Endothelial cell of umbilical vein (primary cell): ENCODE results near the gene LDLRAD3. TPM values are rescaled to one million over a fixed set of nuclear protein-coding genes. Genes with fewer than 3 reads are reported as not detected.

Source experiments
- BruUV-seq: library from RNA; stranded (reverse); fragments of 400-500 nt; replicated peaks from 2 replicates; lab custom pipeline; 2021; lab: Mats Ljungman, UMichigan
- CTCF ChIA-PET: fragments of 300-600, 350-600 bp; sonication (Branson Sonifier 250); formaldehyde crosslinking; loops from one replicate; lab custom pipeline; 2021; ENCODE audit warnings: antibody characterized with exemption, inconsistent platforms; lab: Charles Lee
- POLR2A ChIA-PET: fragments of 300-600, 350-600 bp; sonication (Branson Sonifier 250); formaldehyde crosslinking; loops from one replicate; lab custom pipeline; 2021; ENCODE audit warnings: antibody characterized with exemption, inconsistent platforms; lab: Charles Lee
- DNase-seq: peaks from one replicate; pipeline ENCODE4 v3.0.0-alpha.2; 2011; ENCODE audit warnings: low read depth, low spot score
- FAIRE-seq: peaks from 2 replicates; lab custom pipeline; 2011; peaks lifted over from hg19 to GRCh38; lab: Jason Lieb, UNC
- H2AFZ ChIP-seq: 2 replicates; pipeline ENCODE4 v1.6.0; 2012; ENCODE audit warnings: low read depth, low read length, control low read depth, inconsistent platforms
- H3K27ac ChIP-seq: 2 replicates; pipeline ENCODE4 v1.5.1; 2011; ENCODE audit warnings: low read depth, mild to moderate bottlenecking, control low read depth, low read length, moderate library complexity; ENCODE audit not compliant: insufficient read depth
- H3K27me3 ChIP-seq, 2 experiments: 2 replicates each; pipeline versions ENCODE4 v1.6.0 to v1.6.1; 2011; ENCODE audit warnings: low read length in 2 of 2, mixed read lengths in 1 of 2; ENCODE audit not compliant: control insufficient read depth in 2 of 2, insufficient read depth in 2 of 2
- H3K36me3 ChIP-seq, 2 experiments: 2 replicates in 1 of 2; 3 replicates in 1 of 2; pipeline ENCODE4 v1.5.1; 2011; ENCODE audit warnings: low read length in 2 of 2, mild to moderate bottlenecking in 1 of 2, moderate library complexity in 1 of 2; ENCODE audit not compliant: control insufficient read depth in 2 of 2, insufficient read depth in 2 of 2; ENCODE audit errors: extremely low read depth in 1 of 2
- H3K4me1 ChIP-seq: 3 replicates; pipeline ENCODE4 v1.5.1; 2011; ENCODE audit warnings: mild to moderate bottlenecking, low read length; ENCODE audit not compliant: control insufficient read depth, insufficient read depth; ENCODE audit errors: extremely low read depth
- H3K4me2 ChIP-seq: 2 replicates; pipeline ENCODE4 v1.6.1; 2011; ENCODE audit warnings: low read length, control low read depth, mixed read lengths; ENCODE audit not compliant: insufficient read depth
- H3K4me3 ChIP-seq, 3 experiments: fragments of 200-600 bp in 1 of 3; sonication (generic), shearing (Covaris generic) in 1 of 3; replicated peaks in 1 of 3; 2 replicates each; pipeline ENCODE4 v1.5.1; 2011 to 2016; ENCODE audit warnings: control low read depth in 3 of 3, low read length in 3 of 3, mild to moderate bottlenecking in 2 of 3, inconsistent platforms in 1 of 3, low read depth in 1 of 3, moderate library complexity in 1 of 3; ENCODE audit not compliant: insufficient read depth in 1 of 3
- H3K79me2 ChIP-seq: 2 replicates; pipeline ENCODE4 v1.6.0; 2012; ENCODE audit warnings: low read length, inconsistent platforms; ENCODE audit not compliant: control insufficient read depth, insufficient read depth
- H3K9ac ChIP-seq: replicated peaks from 2 replicates; pipeline ENCODE3; 2011; ENCODE audit warnings: low read length, control low read depth; ENCODE audit not compliant: insufficient read depth; ENCODE audit errors: extremely low read depth
- H3K9me1 ChIP-seq: replicated peaks from 3 replicates; pipeline ENCODE4 v1.6.0; 2011; ENCODE audit warnings: mild to moderate bottlenecking, low read length; ENCODE audit not compliant: control insufficient read depth, insufficient read depth; ENCODE audit errors: extremely low read depth
- H3K9me3 ChIP-seq: replicated peaks from 2 replicates; pipeline ENCODE4 v1.5.1; 2012; ENCODE audit warnings: low read length, inconsistent platforms; ENCODE audit not compliant: control insufficient read depth, insufficient read depth
- H4K20me1 ChIP-seq: replicated peaks from 2 replicates; pipeline ENCODE3; 2011; ENCODE audit warnings: mild to moderate bottlenecking, low read length; ENCODE audit not compliant: control insufficient read depth, insufficient read depth; ENCODE audit errors: extremely low read depth
- EZH2 ChIP-seq: IDR thresholded peaks from 2 replicates; pipeline ENCODE4 v1.6.1; 2012; ENCODE audit warnings: borderline replicate concordance, low read depth, mild to moderate bottlenecking, moderate library complexity, low read length, inconsistent platforms; ENCODE audit not compliant: severe bottlenecking
- FOS ChIP-seq: IDR thresholded peaks from 2 replicates; pipeline ENCODE4 v1.6.1; 2011; ENCODE audit warnings: mild to moderate bottlenecking, low read length, moderate library complexity, borderline replicate concordance; ENCODE audit not compliant: insufficient read depth
- MYC ChIP-seq: IDR thresholded peaks from one replicate; pipeline ENCODE4 v1.6.1; 2011; ENCODE audit warnings: mild to moderate bottlenecking, low read depth, low read length
- POLR2A ChIP-seq: IDR thresholded peaks from 2 replicates; pipeline ENCODE4 v1.6.1; 2012; ENCODE audit warnings: low read depth, mild to moderate bottlenecking, control low read depth, low read length
- POLR2AphosphoS5 ChIP-seq: IDR thresholded peaks from 2 replicates; pipeline ENCODE4 v1.6.1; 2012; ENCODE audit warnings: low read depth, mild to moderate bottlenecking, control low read depth, low read length, moderate library complexity; ENCODE audit not compliant: insufficient read depth
- dilution Hi-C: fragments of 300-500 bp; cut with MboI; formaldehyde crosslinking; loops from one replicate; pipeline ENCODE4 v1.15.0; 2019; ENCODE audit warnings: low sequenced_read_pairs; ENCODE audit not compliant: extremely low pct_ligation_motif_present
- intact Hi-C: fragments of 100-400 bp; cut with micrococcal nuclease; formaldehyde crosslinking; loops from one replicate; pipeline ENCODE4 v1.10.0; 2022
- polyA plus RNA-seq, 4 experiments: library from polyadenylated mRNA; depleted of rRNA in 3 of 4; stranded (reverse) in 3 of 4; unstranded in 1 of 4; fragments of >200 nt; gene quantifications; 2 replicates each; pipeline versions ENCODE4 v1.2.1 to v1.2.3, GENCODE V29; 2011 to 2012; ENCODE audit warnings: missing spikeins in 1 of 4
- total RNA-seq: library from RNA; stranded (reverse); gene quantifications from 2 replicates; pipeline ENCODE4 v1.2.3, GENCODE V29; 2021
- TF ChIP-seq, protein P1 (sequence below): IDR thresholded peaks from 2 replicates; pipeline ENCODE4 v1.6.1; 2011; ENCODE audit not compliant: insufficient read depth, insufficient read length
- TF ChIP-seq, protein P2 (sequence below), 2 donors: IDR thresholded peaks; 1 replicate in 1 of 2; 2 replicates in 1 of 2; pipeline ENCODE4 v1.5.1; 2011; ENCODE audit warnings: low read length in 2 of 2, mild to moderate bottlenecking in 2 of 2, moderate library complexity in 2 of 2, control low read depth in 1 of 2, inconsistent platforms in 1 of 2, low read depth in 1 of 2; ENCODE audit not compliant: insufficient read depth in 1 of 2; ENCODE audit errors: extremely low read depth in 1 of 2

The LDLRAD3 gene
- total and polyA plus RNA-seq, 2 donors (not counting 3 experiments of a cell fraction or from before 2014, with no cell fraction given), result 17.9 to 25.1 TPM

DNA sequence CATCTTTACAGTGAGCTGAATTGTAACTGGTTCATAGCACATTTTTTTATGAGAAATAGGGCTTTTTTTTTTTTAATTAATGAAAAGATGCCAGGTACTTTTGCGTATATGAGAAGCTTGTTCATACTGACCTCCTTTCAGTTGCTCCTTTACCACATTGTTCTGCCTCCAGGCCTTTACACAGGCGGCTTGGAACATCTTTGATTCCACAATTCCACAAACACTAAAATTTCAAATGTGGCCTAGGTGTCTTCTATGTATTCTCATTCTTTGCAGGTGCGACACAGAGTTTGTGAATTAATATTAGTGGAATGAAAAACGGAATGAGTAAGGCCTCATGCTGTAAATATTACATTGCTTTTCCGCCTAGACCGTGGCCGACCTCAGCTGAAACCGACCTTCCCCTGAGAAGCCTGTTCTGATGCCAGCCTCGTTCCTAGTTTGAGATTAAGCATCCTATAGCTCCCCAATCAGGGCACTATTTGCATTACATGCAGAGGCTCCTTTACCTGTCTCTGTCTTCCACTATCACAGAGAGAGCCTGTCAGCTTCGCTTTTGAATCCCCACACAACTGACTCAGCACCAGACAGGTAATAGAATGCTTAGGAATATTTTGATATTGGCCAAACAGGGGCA, 125.8 kb downstream of the LDLRAD3 start:
- Histone ChIP-seq H3K4me2 (no peak overlapping the region), H4K20me1 (no peaks in the 10 kb centered on the region), H3K4me1 (peaks cover 22% of the 10 kb centered on the region), H3K27ac (no peak overlapping the region), H3K36me3 (no peaks in the 10 kb centered on the region), H3K4me3 (no peak overlapping the region), H2AFZ (no peak overlapping the region), H3K79me2 (no peaks in the 10 kb centered on the region), H3K9me3 (no peaks in the 10 kb centered on the region), H3K27me3 (no peaks in the 10 kb centered on the region), H3K9me1 (no peaks in the 10 kb centered on the region), H3K9ac (no peak overlapping the region)
- dilution Hi-C loops (no loop called here), intact Hi-C loops (no loop called here)
- BruUV-seq, result no TSS peak
- CTCF ChIA-PET, result interaction anchor here (1.0 to 1.8 kb wide), 9 partner anchors 14 to 409 kb away, joined by 3 to 19 read pairs (median 4); no protein-coding TSS in a partner anchor
- FAIRE-seq (no peak), DNase-seq (no peak)
- POLR2A ChIA-PET, result no interaction called here
- TF ChIP-seq EZH2 (no peak), FOS (no peak), MYC (no peak), POLR2AphosphoS5 (no peak), POLR2A (no peak)
- TF ChIP-seq, protein P1, sequence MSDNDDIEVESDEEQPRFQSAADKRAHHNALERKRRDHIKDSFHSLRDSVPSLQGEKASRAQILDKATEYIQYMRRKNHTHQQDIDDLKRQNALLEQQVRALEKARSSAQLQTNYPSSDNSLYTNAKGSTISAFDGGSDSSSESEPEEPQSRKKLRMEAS, result no peak
- TF ChIP-seq, protein P2, sequence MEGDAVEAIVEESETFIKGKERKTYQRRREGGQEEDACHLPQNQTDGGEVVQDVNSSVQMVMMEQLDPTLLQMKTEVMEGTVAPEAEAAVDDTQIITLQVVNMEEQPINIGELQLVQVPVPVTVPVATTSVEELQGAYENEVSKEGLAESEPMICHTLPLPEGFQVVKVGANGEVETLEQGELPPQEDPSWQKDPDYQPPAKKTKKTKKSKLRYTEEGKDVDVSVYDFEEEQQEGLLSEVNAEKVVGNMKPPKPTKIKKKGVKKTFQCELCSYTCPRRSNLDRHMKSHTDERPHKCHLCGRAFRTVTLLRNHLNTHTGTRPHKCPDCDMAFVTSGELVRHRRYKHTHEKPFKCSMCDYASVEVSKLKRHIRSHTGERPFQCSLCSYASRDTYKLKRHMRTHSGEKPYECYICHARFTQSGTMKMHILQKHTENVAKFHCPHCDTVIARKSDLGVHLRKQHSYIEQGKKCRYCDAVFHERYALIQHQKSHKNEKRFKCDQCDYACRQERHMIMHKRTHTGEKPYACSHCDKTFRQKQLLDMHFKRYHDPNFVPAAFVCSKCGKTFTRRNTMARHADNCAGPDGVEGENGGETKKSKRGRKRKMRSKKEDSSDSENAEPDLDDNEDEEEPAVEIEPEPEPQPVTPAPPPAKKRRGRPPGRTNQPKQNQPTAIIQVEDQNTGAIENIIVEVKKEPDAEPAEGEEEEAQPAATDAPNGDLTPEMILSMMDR (IDR thresholded peaks at IDR 0.05; ENCODE audit: extremely low read depth in 1 of 2, insufficient read depth in 1 of 2, low read depth in 1 of 2, low read length in 2 of 2), result no peak
